DMS114 treated with DMSO at 0.1 percent for 48 hours (cell line): ENCODE measurements around the gene FKRP.

Experiments
- DNase-seq: peaks from one replicate; lab custom pipeline; 2025; ENCODE audit not compliant: unreplicated experiment; lab: John Stamatoyannopoulos, UW

Gene FKRP

GRCh38 chr19:46718934-46719622 lies 26.8 kb upstream of the FKRP start:
- DNase-seq = no peak

DNA sequence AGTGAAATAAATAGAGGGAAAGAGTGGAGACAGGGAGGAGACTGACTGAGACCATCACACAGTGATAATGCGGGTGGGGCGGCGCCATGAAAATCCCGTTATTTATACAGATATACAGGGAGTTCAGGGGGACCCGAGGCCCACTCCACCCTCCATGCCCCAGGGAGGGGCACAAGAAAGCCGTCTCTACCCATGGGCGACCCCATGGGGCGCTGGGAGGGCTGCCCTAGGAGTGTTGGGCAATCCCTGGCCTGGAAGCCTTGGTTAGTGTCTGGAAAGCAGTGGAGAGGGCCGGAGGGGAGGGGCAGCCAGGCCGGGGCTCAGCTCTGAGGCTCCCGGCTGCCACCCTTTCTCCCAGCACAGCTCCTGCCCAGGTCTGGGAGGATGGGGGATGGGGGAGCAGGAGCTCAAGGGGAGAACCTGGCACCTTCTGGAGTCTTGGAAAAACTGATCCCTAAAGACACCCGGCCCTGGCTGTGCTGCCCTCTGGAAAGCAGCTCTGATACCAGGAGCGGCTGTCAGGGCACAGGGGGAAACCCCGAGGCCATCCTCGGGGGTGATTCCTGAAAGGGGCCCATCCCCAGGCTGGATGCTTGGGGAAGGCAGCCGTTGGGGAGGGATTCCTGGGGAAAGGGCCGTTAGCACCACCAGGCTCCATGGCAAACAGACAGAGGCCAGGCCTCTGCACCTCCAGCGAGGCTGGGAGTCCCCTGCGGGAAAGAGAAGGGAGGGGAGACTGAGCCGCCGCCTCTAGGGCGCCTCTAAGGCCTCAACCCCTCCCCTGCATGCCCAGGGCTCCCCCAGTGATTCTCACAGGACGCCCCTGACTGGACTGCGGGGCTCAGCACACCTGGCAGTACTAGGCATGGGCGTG lies 26.0 kb upstream of the FKRP start:
- no peak for DNase-seq

GRCh38 chr19:46720503-46721239 lies 25.2 kb upstream of the FKRP start:
- DNase-seq = no peak

DNA sequence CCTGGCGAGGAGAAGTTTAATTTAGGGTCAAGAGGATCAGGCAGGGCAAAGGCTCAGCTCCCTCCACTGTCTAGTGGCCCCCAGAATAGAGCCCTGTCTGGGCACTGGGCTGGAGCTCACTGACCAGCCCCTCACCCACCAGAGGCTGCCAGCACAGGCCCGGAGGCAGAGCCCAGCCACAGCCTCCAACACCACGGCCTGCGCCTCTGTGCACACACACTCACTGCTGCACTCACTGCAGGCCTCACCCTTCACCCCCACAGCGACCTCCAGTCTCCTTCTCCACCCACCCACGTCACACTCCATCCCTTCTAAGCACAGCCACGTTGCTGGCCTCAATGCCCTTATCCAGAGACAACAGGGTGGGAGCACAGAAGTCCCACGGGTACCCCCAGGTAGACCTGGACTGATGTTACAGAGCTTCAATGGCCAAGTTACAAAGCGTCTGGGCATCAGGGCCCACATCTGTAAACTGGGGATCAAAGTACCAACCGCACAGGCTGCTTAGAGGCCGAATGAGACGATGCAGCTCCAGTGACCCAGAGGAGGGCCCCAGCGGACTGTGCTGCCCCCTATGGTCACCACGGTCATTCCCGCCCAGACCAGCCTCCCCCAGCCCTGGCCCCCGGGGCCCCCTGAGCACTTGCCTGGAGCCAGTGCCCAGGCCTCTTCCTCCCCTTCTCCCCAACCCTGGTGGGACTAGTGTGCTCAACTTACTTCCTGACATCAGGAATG lies 24.4 kb upstream of the FKRP start:
- DNase-seq = no peak

DNA sequence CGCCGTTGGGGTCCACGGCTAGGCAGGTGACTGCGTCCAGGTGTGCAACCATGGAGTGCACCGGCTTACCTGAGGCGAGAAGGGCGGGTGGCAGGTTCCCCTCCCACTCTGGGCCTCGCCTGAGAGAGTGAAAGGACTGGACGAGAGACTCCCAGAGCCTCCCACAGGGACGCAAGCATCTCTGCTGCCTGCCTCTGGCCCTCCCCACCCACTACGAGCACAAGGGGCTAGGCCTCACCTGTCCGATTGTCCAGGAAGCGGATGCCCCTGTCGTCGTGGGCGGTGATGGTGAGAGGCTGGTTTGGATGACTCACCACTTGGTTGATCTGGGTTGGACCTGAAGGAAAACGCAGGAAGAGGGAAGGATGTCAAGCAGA lies 23.9 kb upstream of the FKRP start:
- no peak for DNase-seq

- no peak for DNase-seq
Observed at GRCh38 chr19:46722421-46723022, 23.3 kb upstream of the FKRP start.

- no peak for DNase-seq
Observed at GRCh38 chr19:46723023-46723461, 22.8 kb upstream of the FKRP start.

- DNase-seq = no peak
Observed at GRCh38 chr19:46723471-46723870, 22.4 kb upstream of the FKRP start.

- no peak for DNase-seq
Observed at GRCh38 chr19:46724468-46724867, 21.4 kb upstream of the FKRP start.

GRCh38 chr19:46725036-46725820 lies 20.6 kb upstream of the FKRP start:
- no peak for DNase-seq

- DNase-seq = no peak
Observed at GRCh38 chr19:46725859-46726393, 19.9 kb upstream of the FKRP start.

DNA sequence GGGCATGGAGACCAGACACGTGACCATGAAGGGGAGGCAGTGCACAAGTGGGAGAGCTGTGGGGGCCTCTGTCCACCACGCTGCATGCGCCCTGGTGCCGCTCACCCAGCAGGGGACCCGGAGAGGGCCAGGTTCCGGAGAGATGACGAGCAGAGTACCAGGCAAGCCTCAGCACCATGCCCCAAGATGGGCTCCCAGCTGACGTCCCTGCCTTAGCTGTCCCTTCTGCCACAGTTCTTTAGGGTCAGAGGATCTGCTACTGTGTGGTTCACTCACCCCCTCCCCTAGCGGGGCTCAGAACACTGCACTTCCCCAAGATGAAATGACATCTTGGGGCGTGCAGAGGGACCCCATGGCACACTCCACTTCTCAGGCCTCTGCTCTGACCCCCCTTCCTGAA lies 19.3 kb upstream of the FKRP start:
- DNase-seq = no peak

GRCh38 chr19:46726971-46727501 lies 18.8 kb upstream of the FKRP start:
- DNase-seq = no peak

- no peak for DNase-seq
Observed at GRCh38 chr19:46727757-46728156, 18.1 kb upstream of the FKRP start.

GRCh38 chr19:46728208-46728607 lies 17.6 kb upstream of the FKRP start:
- DNase-seq = no peak

DNA sequence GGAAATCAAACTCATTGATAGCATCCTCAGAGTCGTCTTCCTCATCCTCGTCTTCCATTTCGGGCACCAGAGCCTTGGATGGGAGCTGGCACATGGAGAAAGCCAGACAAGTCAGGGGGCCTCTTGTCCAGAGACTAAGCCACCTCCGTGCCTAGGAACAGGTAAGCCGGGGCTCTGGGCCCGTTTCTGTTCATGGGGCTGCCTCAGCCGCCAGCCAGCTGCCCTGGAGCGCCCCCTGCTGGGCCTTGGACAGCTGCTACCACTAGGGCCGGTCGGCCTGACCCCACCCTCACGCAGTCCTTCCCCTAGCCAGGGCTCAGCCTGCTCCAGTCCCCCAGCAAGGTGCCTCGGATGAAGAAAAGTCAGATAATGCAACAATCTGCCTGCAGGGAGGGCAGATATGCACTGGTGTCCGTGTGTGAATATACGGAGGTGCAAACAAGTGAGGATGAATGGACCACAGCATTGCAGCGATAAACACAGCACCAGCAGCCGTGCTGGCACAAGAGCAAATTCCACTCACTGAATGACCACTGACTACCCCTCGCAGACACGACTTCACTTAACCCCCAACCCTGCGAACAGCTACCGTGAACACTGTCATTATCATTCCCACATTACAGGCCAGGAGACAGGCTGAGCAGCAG lies 17.0 kb upstream of the FKRP start:
- no peak for DNase-seq

GRCh38 chr19:46729696-46730095 lies 16.2 kb upstream of the FKRP start:
- no peak for DNase-seq

- no peak for DNase-seq
Observed at GRCh38 chr19:46730187-46730586, 15.7 kb upstream of the FKRP start.

- no peak for DNase-seq
Observed at GRCh38 chr19:46730595-46730994, 15.3 kb upstream of the FKRP start.
